ENCODE results near the gene INPP4A.
"Not testable (repeated sequence)": the region's sequence is repeated elsewhere in the genome, so short reads cannot be mapped to it uniquely, and the experiment has no call there.

INPP4A gene

GRCh38 chr2:98444436-98445176 lies at the start of gene INPP4A:
TSS of gene INPP4A (plus strand) at chr2:98444858. CDS start at chr2:98520049, 75,191 bp downstream.
- DNase-seq, result peak; percentile 37

GRCh38 chr2:98395977-98396376 lies 48.7 kb upstream of the INPP4A start:
- DNase-seq, result no peak

GRCh38 chr2:98396745-98397355 lies 47.8 kb upstream of the INPP4A start:
- DNase-seq, result no peak

- DNase-seq, result no peak
Measured at GRCh38 chr2:98399140-98399539, 45.5 kb upstream of the INPP4A start.

- no peak for DNase-seq
Measured at GRCh38 chr2:98403878-98404277, 40.8 kb upstream of the INPP4A start.

- DNase-seq, result no peak
Measured at GRCh38 chr2:98404556-98405250, 40.0 kb upstream of the INPP4A start.

- no peak for DNase-seq
Measured at GRCh38 chr2:98405301-98405700, 39.4 kb upstream of the INPP4A start.

- no peak for DNase-seq
Measured at GRCh38 chr2:98408155-98408554, 36.5 kb upstream of the INPP4A start.

GRCh38 chr2:98412751-98413458 lies 31.8 kb upstream of the INPP4A start:
- peak; percentile 33 for DNase-seq

GRCh38 chr2:98414246-98414645 lies 30.4 kb upstream of the INPP4A start:
- not testable (repeated sequence) for DNase-seq

- DNase-seq, result not testable (repeated sequence)
Measured at GRCh38 chr2:98415719-98416248, 28.9 kb upstream of the INPP4A start.

- DNase-seq, result no peak
Measured at GRCh38 chr2:98416383-98417159, 28.1 kb upstream of the INPP4A start.

- no peak for DNase-seq
Measured at GRCh38 chr2:98419544-98419943, 25.1 kb upstream of the INPP4A start.

- no peak for DNase-seq
Measured at GRCh38 chr2:98419977-98420725, 24.5 kb upstream of the INPP4A start.

- DNase-seq, result no peak
Measured at GRCh38 chr2:98422449-98422848, 22.2 kb upstream of the INPP4A start.

- DNase-seq, result no peak
Measured at GRCh38 chr2:98426771-98427170, 17.9 kb upstream of the INPP4A start.

- no peak for DNase-seq
Measured at GRCh38 chr2:98432145-98432544, 12.5 kb upstream of the INPP4A start.

GRCh38 chr2:98433363-98433964 lies 11.2 kb upstream of the INPP4A start:
- no peak for DNase-seq

GRCh38 chr2:98434492-98434891 lies 10.2 kb upstream of the INPP4A start:
- DNase-seq, result no peak

- not testable (repeated sequence) for DNase-seq
Measured at GRCh38 chr2:98435670-98436069, 9.0 kb upstream of the INPP4A start.

GRCh38 chr2:98436734-98437133 lies 7.9 kb upstream of the INPP4A start:
- no peak for DNase-seq

All from NCI-H1048 (cell line).